Measurements from ENCODE around the gene CHCHD3. TPM values are rescaled to one million over a fixed set of nuclear protein-coding genes. Genes with fewer than 3 reads are reported as not detected.

CHCHD3 gene
- total and polyA plus RNA-seq, 7 experiments from 2014 or later, result 25.6 to 49.7 (median 38.6) TPM

DNA sequence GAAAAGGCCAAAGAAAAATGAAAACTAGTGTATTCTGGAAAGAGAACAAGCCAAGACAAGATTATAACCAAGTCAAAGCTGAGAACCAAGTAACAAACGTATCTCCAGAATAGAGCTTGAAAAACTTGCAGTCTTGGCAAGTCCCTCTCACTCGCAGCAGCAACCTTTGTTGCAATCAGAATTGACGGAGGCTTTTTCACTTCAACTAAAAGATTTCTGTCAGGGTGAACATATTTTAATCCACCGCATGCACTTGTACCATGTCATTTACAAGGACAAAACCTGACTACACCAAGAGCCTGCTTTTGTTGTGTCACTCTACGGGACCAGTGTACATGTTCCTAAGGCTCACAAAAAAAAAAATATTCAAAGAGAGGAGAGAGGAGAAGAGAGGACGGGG, 122.0 kb downstream of the CHCHD3 start:
- POLR2A ChIA-PET, result no interaction called here
- Histone ChIP-seq H3K4me3 (ENCODE audit: low read length) (no peak overlapping the region), H3K27ac (ENCODE audit: low read depth, low read length) (no peak overlapping the region), H3K9me3 (ENCODE audit: control insufficient read depth in 2 of 3, low read length in 3 of 3) (no peaks in the 10 kb centered on the region), H3K4me1 (ENCODE audit: control insufficient read depth in 2 of 2, insufficient read depth in 2 of 2, low read length in 2 of 2) (no peaks in the 10 kb centered on the region), H3K27me3 (ENCODE audit: control insufficient read depth in 2 of 2, insufficient read depth in 2 of 2, low read length in 2 of 2) (no peaks in the 10 kb centered on the region), H3K36me3 (ENCODE audit: control insufficient read depth in 2 of 3, insufficient read depth in 3 of 3, low read length in 3 of 3) (no peaks in the 10 kb centered on the region)
- intact Hi-C loops (cut with micrococcal nuclease), result no loop called here
- DNase-seq (no peak), ATAC-seq (no peak)
- no peaks in the 10 kb centered on the region for H3K27me3 Mint-ChIP-seq
- CTCF ChIA-PET, result no interaction called here
- H3K4me1 Mint-ChIP-seq, result peaks cover 0 to 12% (median 3%) of the 10 kb centered on the region in 7 donors
- peaks cover 3 to 49% (median 37%) of the 10 kb centered on the region in 5 donors for H3K36me3 Mint-ChIP-seq
- no peak overlapping the region for H3K4me3 Mint-ChIP-seq
- H3K27ac Mint-ChIP-seq, result no peak overlapping the region
- H3K9me3 Mint-ChIP-seq, result no peaks in the 10 kb centered on the region

- H3K4me3 Mint-ChIP-seq, result no peak overlapping the region
- H3K27ac Mint-ChIP-seq, result no peak overlapping the region
- H3K36me3 ChIP-seq (ENCODE audit: control insufficient read depth in 2 of 3, insufficient read depth in 3 of 3, low read length in 3 of 3), result peaks cover 0 to 6% (median 0%) of the 10 kb centered on the region in 3 experiments
- no peaks in the 10 kb centered on the region for H3K4me1 ChIP-seq (ENCODE audit: control insufficient read depth in 2 of 2, insufficient read depth in 2 of 2, low read length in 2 of 2)
- H3K27me3 ChIP-seq (ENCODE audit: control insufficient read depth in 2 of 2, insufficient read depth in 2 of 2, low read length in 2 of 2), result no peaks in the 10 kb centered on the region
- no peaks in the 10 kb centered on the region for H3K9me3 ChIP-seq (ENCODE audit: control insufficient read depth in 2 of 3, low read length in 3 of 3)
- CTCF ChIA-PET, result no interaction called here
- peaks cover 0 to 4% (median 0%) of the 10 kb centered on the region in 11 donors for H3K9me3 Mint-ChIP-seq
- H3K27ac ChIP-seq (ENCODE audit: low read depth, low read length), result no peak overlapping the region
- peaks cover 0 to 19% (median 0%) of the 10 kb centered on the region in 7 donors for H3K4me1 Mint-ChIP-seq
- peaks cover 3 to 53% (median 41%) of the 10 kb centered on the region in 5 donors for H3K36me3 Mint-ChIP-seq
- no peak for DNase-seq
- no peaks in the 10 kb centered on the region for H3K27me3 Mint-ChIP-seq
- no peak overlapping the region for H3K4me3 ChIP-seq (ENCODE audit: low read length)
- POLR2A ChIA-PET, result no interaction called here
- intact Hi-C loops (cut with micrococcal nuclease), result no loop called here
- no peak for ATAC-seq
Measured at GRCh38 chr7:132956556-132956955, 125.3 kb downstream of the CHCHD3 start.

- Mint-ChIP-seq H3K4me1 (peaks cover 0 to 15% (median 0%) of the 10 kb centered on the region in 7 donors), H3K36me3 (peaks cover 5 to 63% (median 39%) of the 10 kb centered on the region in 5 donors), H3K4me3 (no peak overlapping the region), H3K9me3 (peaks cover 0 to 4% (median 0%) of the 10 kb centered on the region in 11 donors), H3K27ac (no peak overlapping the region), H3K27me3 (no peaks in the 10 kb centered on the region)
- POLR2A ChIA-PET, result no interaction called here
- no peaks in the 10 kb centered on the region for H3K9me3 ChIP-seq (ENCODE audit: control insufficient read depth in 2 of 3, low read length in 3 of 3)
- H3K27me3 ChIP-seq (ENCODE audit: control insufficient read depth in 2 of 2, insufficient read depth in 2 of 2, low read length in 2 of 2), result no peaks in the 10 kb centered on the region
- no peak for DNase-seq
- no peaks in the 10 kb centered on the region for H3K4me1 ChIP-seq (ENCODE audit: control insufficient read depth in 2 of 2, insufficient read depth in 2 of 2, low read length in 2 of 2)
- H3K27ac ChIP-seq (ENCODE audit: low read depth, low read length), result no peak overlapping the region
- peaks cover 0 to 6% (median 0%) of the 10 kb centered on the region in 3 experiments for H3K36me3 ChIP-seq (ENCODE audit: control insufficient read depth in 2 of 3, insufficient read depth in 3 of 3, low read length in 3 of 3)
- CTCF ChIA-PET, result no interaction called here
- H3K4me3 ChIP-seq (ENCODE audit: low read length), result no peak overlapping the region
- intact Hi-C loops (cut with micrococcal nuclease), result no loop called here
- no peak for ATAC-seq
Measured at GRCh38 chr7:132953468-132953867, 128.4 kb downstream of the CHCHD3 start.

GRCh38 chr7:132950725-132951124, 131.2 kb downstream of the CHCHD3 start:
- Histone ChIP-seq H3K4me1 (ENCODE audit: control insufficient read depth in 2 of 2, insufficient read depth in 2 of 2, low read length in 2 of 2) (no peaks in the 10 kb centered on the region), H3K36me3 (ENCODE audit: control insufficient read depth in 2 of 3, insufficient read depth in 3 of 3, low read length in 3 of 3) (peaks cover 0 to 6% (median 0%) of the 10 kb centered on the region in 3 experiments), H3K9me3 (ENCODE audit: control insufficient read depth in 2 of 3, low read length in 3 of 3) (no peaks in the 10 kb centered on the region), H3K27me3 (ENCODE audit: control insufficient read depth in 2 of 2, insufficient read depth in 2 of 2, low read length in 2 of 2) (no peaks in the 10 kb centered on the region), H3K4me3 (ENCODE audit: low read length) (no peak overlapping the region), H3K27ac (ENCODE audit: low read depth, low read length) (no peak overlapping the region)
- Mint-ChIP-seq H3K27ac (no peak overlapping the region), H3K9me3 (peaks cover 0 to 4% (median 0%) of the 10 kb centered on the region in 11 donors), H3K36me3 (peaks cover 5 to 52% (median 31%) of the 10 kb centered on the region in 5 donors), H3K27me3 (no peaks in the 10 kb centered on the region), H3K4me1 (peaks cover 0 to 12% (median 5%) of the 10 kb centered on the region in 7 donors), H3K4me3 (no peak overlapping the region)
- intact Hi-C loops (cut with micrococcal nuclease), result no loop called here
- ChIA-PET POLR2A (no interaction called here), CTCF (no interaction called here)
- ATAC-seq, result no peak
- no peak for DNase-seq

GRCh38 chr7:132947011-132947410, 134.9 kb downstream of the CHCHD3 start:
- intact Hi-C loops (cut with micrococcal nuclease), result no loop called here
- Mint-ChIP-seq H3K36me3 (peaks cover 0 to 39% (median 27%) of the 10 kb centered on the region in 5 donors), H3K27me3 (no peaks in the 10 kb centered on the region), H3K9me3 (no peaks in the 10 kb centered on the region), H3K4me3 (no peak overlapping the region), H3K27ac (no peak overlapping the region), H3K4me1 (peaks cover 0 to 16% (median 4%) of the 10 kb centered on the region in 7 donors)
- Histone ChIP-seq H3K27me3 (ENCODE audit: control insufficient read depth in 2 of 2, insufficient read depth in 2 of 2, low read length in 2 of 2) (no peaks in the 10 kb centered on the region), H3K9me3 (ENCODE audit: control insufficient read depth in 2 of 3, low read length in 3 of 3) (no peaks in the 10 kb centered on the region), H3K36me3 (ENCODE audit: control insufficient read depth in 2 of 3, insufficient read depth in 3 of 3, low read length in 3 of 3) (no peaks in the 10 kb centered on the region), H3K4me1 (ENCODE audit: control insufficient read depth in 2 of 2, insufficient read depth in 2 of 2, low read length in 2 of 2) (no peaks in the 10 kb centered on the region), H3K4me3 (ENCODE audit: low read length) (no peak overlapping the region), H3K27ac (ENCODE audit: low read depth, low read length) (no peak overlapping the region)
- ChIA-PET POLR2A (no interaction called here), CTCF (no interaction called here)
- DNase-seq, result no peak
- ATAC-seq, result no peak

GRCh38 chr7:132944774-132945173, 137.1 kb downstream of the CHCHD3 start:
- Mint-ChIP-seq H3K4me3 (no peak overlapping the region), H3K9me3 (peaks cover 0 to 3% (median 0%) of the 10 kb centered on the region in 11 donors), H3K27me3 (no peaks in the 10 kb centered on the region), H3K36me3 (peaks cover 8 to 47% (median 37%) of the 10 kb centered on the region in 5 donors), H3K27ac (no peak overlapping the region), H3K4me1 (peaks cover 0 to 16% (median 2%) of the 10 kb centered on the region in 7 donors)
- no peak for DNase-seq
- Histone ChIP-seq H3K4me3 (ENCODE audit: low read length) (no peak overlapping the region), H3K4me1 (ENCODE audit: control insufficient read depth in 2 of 2, insufficient read depth in 2 of 2, low read length in 2 of 2) (no peaks in the 10 kb centered on the region), H3K9me3 (ENCODE audit: control insufficient read depth in 2 of 3, low read length in 3 of 3) (no peaks in the 10 kb centered on the region), H3K36me3 (ENCODE audit: control insufficient read depth in 2 of 3, insufficient read depth in 3 of 3, low read length in 3 of 3) (peaks cover 0 to 6% (median 0%) of the 10 kb centered on the region in 3 experiments), H3K27me3 (ENCODE audit: control insufficient read depth in 2 of 2, insufficient read depth in 2 of 2, low read length in 2 of 2) (no peaks in the 10 kb centered on the region), H3K27ac (ENCODE audit: low read depth, low read length) (no peak overlapping the region)
- intact Hi-C loops (cut with micrococcal nuclease), result no loop called here
- no peak for ATAC-seq
- ChIA-PET POLR2A (no interaction called here), CTCF (no interaction called here)

DNA sequence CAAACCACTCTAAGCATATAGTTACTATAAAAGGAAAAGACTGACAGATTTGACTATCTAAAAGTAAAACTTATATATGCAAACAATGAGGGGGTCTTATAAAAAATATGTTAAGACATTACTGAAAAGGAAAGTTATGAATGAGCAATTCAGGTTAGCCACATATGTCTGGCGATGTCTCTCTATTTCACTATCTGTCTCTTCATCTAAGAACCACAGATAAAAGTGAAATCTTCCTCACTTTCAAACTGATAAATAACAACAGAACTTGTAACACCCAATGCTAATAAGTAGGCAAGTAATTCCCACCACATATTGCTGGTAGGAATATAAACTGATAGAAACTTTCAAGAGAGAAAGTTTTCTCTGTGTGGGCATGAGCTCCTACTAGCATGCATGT, 138.2 kb downstream of the CHCHD3 start:
- no peaks in the 10 kb centered on the region for H3K9me3 ChIP-seq (ENCODE audit: control insufficient read depth in 2 of 3, low read length in 3 of 3)
- H3K4me3 Mint-ChIP-seq, result no peak overlapping the region
- H3K4me1 Mint-ChIP-seq, result peaks cover 0 to 16% (median 2%) of the 10 kb centered on the region in 7 donors
- H3K27ac Mint-ChIP-seq, result no peak overlapping the region
- peaks cover 9 to 46% (median 41%) of the 10 kb centered on the region in 5 donors for H3K36me3 Mint-ChIP-seq
- H3K4me3 ChIP-seq (ENCODE audit: low read length), result no peak overlapping the region
- no peaks in the 10 kb centered on the region for H3K27me3 Mint-ChIP-seq
- intact Hi-C loops (cut with micrococcal nuclease), result no loop called here
- no peaks in the 10 kb centered on the region for H3K27me3 ChIP-seq (ENCODE audit: control insufficient read depth in 2 of 2, insufficient read depth in 2 of 2, low read length in 2 of 2)
- ChIA-PET POLR2A (no interaction called here), CTCF (no interaction called here)
- ATAC-seq, result no peak
- no peak for DNase-seq
- H3K4me1 ChIP-seq (ENCODE audit: control insufficient read depth in 2 of 2, insufficient read depth in 2 of 2, low read length in 2 of 2), result no peaks in the 10 kb centered on the region
- peaks cover 0 to 3% (median 0%) of the 10 kb centered on the region in 11 donors for H3K9me3 Mint-ChIP-seq
- no peak overlapping the region for H3K27ac ChIP-seq (ENCODE audit: low read depth, low read length)
- H3K36me3 ChIP-seq (ENCODE audit: control insufficient read depth in 2 of 3, insufficient read depth in 3 of 3, low read length in 3 of 3), result peaks cover 0 to 6% (median 0%) of the 10 kb centered on the region in 3 experiments
